B cell (primary cell): ENCODE measurements around the gene ANKRD52. TPM values are rescaled to one million over a fixed set of nuclear protein-coding genes. Genes with fewer than 3 reads are reported as not detected.
A peak's percentile ranks its signal among the peaks of the same experiment; 100 is the strongest.

ENCODE experiments used
- ATAC-seq: fragments of 200-7000 bp; cut with Tn5 transposase; one replicate; pipeline ENCODE4 v1.10.0; 2021; ENCODE audit warnings: low read depth, mild to moderate bottlenecking, moderate number of reproducible peaks, moderate library complexity
- CTCF ChIA-PET: fragments of 350-600 bp; sonication (Branson Sonifier 250); formaldehyde crosslinking; loops from one replicate; lab custom pipeline; 2021; ENCODE audit warnings: antibody characterized with exemption, inconsistent platforms; lab: Charles Lee
- POLR2A ChIA-PET: fragments of 350-600 bp; sonication (Branson Sonifier 250); formaldehyde crosslinking; loops from one replicate; lab custom pipeline; 2021; ENCODE audit warnings: antibody characterized with exemption; lab: Charles Lee
- DNase-seq: peaks from one replicate; pipeline ENCODE4 v3.0.0; 2013
- H2AFZ ChIP-seq: 2 replicates; pipeline ENCODE4 v1.6.1; 2012; ENCODE audit warnings: mild to moderate bottlenecking, low read depth, low read length; ENCODE audit not compliant: insufficient read depth, poor library complexity, severe bottlenecking
- H3K27ac ChIP-seq, 2 donors: 1 replicate in 1 of 2; 2 replicates in 1 of 2; pipeline ENCODE4 v1.5.1; 2012 to 2013; ENCODE audit warnings: low read length in 2 of 2, mild to moderate bottlenecking in 2 of 2, moderate library complexity in 1 of 2
- H3K27me3 ChIP-seq, 4 experiments: fragments of 200-600 bp in 1 of 4; sonication (generic) in 1 of 4; replicated peaks in 1 of 4; 1 replicate in 2 of 4; 2 replicates in 2 of 4; pipeline versions ENCODE4 v1.6.1 to v1.7.0; 2013 to 2016; ENCODE audit warnings: low read length in 3 of 4, mild to moderate bottlenecking in 2 of 4, mixed read lengths in 1 of 4, moderate library complexity in 1 of 4; ENCODE audit not compliant: insufficient read depth in 4 of 4, control insufficient read depth in 3 of 4; ENCODE audit errors: control extremely low read depth in 1 of 4
- H3K36me3 ChIP-seq, 2 experiments: replicated peaks in 1 of 2; 1 replicate in 1 of 2; 2 replicates in 1 of 2; pipeline versions ENCODE4 v1.6.1 to v1.7.1; 2013; ENCODE audit warnings: low read length in 1 of 2; ENCODE audit not compliant: insufficient read depth in 2 of 2, control insufficient read depth in 1 of 2; ENCODE audit errors: control extremely low read depth in 1 of 2, extremely low read depth in 1 of 2
- H3K4me1 ChIP-seq, 2 donors: fragments of 200-600 bp in 1 of 2; sonication (generic) in 1 of 2; 1 replicate in 1 of 2; 2 replicates in 1 of 2; pipeline versions ENCODE4 v1.5.1 to v1.6.1; 2013 to 2017; ENCODE audit warnings: low read length in 2 of 2; ENCODE audit not compliant: control insufficient read depth in 2 of 2, insufficient read depth in 2 of 2
- H3K4me2 ChIP-seq: replicated peaks from 2 replicates; pipeline ENCODE3; 2012; ENCODE audit warnings: mild to moderate bottlenecking, low read depth, low read length; ENCODE audit not compliant: poor library complexity, severe bottlenecking
- H3K4me3 ChIP-seq, 5 experiments: fragments of 200-600 bp in 1 of 5; sonication (generic) in 1 of 5; 1 replicate in 3 of 5; 2 replicates in 2 of 5; pipeline versions ENCODE4 v1.5.1 to v1.7.0; 2011 to 2016; ENCODE audit warnings: low read length in 4 of 5, mild to moderate bottlenecking in 4 of 5, low read depth in 2 of 5, control low read depth in 1 of 5, moderate library complexity in 1 of 5; ENCODE audit not compliant: insufficient read depth in 1 of 5; ENCODE audit errors: control extremely low read depth in 1 of 5, extremely low read depth in 1 of 5
- H3K79me2 ChIP-seq: fragments of 200-600 bp; sonication (generic); one replicate; pipeline ENCODE4 v1.6.0; 2016; ENCODE audit warnings: low read length; ENCODE audit not compliant: control insufficient read depth, insufficient read depth
- H3K9ac ChIP-seq: fragments of 200-600 bp; sonication (generic); 2 replicates; pipeline ENCODE4 v1.6.1; 2017; ENCODE audit warnings: mild to moderate bottlenecking, low read length, moderate library complexity
- H3K9me3 ChIP-seq, 3 donors: one replicate each; pipeline versions ENCODE4 v1.6.1 to v1.7.1; 2013; ENCODE audit warnings: low read length in 2 of 3; ENCODE audit not compliant: control insufficient read depth in 2 of 3, insufficient read depth in 1 of 3; ENCODE audit errors: control extremely low read depth in 1 of 3
- H4K20me1 ChIP-seq: 2 replicates; pipeline ENCODE4 v1.6.0; 2012; ENCODE audit warnings: mild to moderate bottlenecking, low read length; ENCODE audit not compliant: insufficient read depth, control insufficient read depth, poor library complexity, severe bottlenecking
- H3K27ac Mint-ChIP-seq: one replicate; pipeline ENCODE4 v1.8.0; 2021; ENCODE audit warnings: mixed read lengths
- H3K27me3 Mint-ChIP-seq: one replicate; pipeline ENCODE4 v1.8.0; 2021; ENCODE audit warnings: mixed read lengths
- H3K4me1 Mint-ChIP-seq: one replicate; pipeline ENCODE4 v1.8.0; 2021; ENCODE audit warnings: mixed read lengths
- H3K4me3 Mint-ChIP-seq: one replicate; pipeline ENCODE4 v1.8.0; 2021; ENCODE audit warnings: mixed read lengths
- H3K9me3 Mint-ChIP-seq: one replicate; pipeline ENCODE4 v1.8.0; 2022; ENCODE audit warnings: mixed read lengths; ENCODE audit not compliant: insufficient read depth
- CTCF ChIP-seq: fragments of 200-600 bp; IDR thresholded peaks from one replicate; pipeline ENCODE4 v1.8.0; 2022; ENCODE audit warnings: antibody characterized with exemption, mild to moderate bottlenecking
- EZH2 ChIP-seq: IDR thresholded peaks from 2 replicates; pipeline ENCODE4 v1.6.1; 2012; ENCODE audit warnings: borderline replicate concordance, low read depth, mild to moderate bottlenecking, moderate library complexity, low read length; ENCODE audit not compliant: insufficient read depth, poor library complexity, severe bottlenecking
- WGBS: methylation state at CpG from one replicate; pipeline ENCODE4 v1.1.5; 2013; ENCODE audit warnings: missing lambda C conversion rate; ENCODE audit not compliant: insufficient coverage; 5-methylcytosine and 5-hydroxymethylcytosine counted together
- intact Hi-C: fragments of 100-400 bp; cut with micrococcal nuclease; formaldehyde crosslinking; loops from one replicate; pipeline ENCODE4 v1.10.0; 2022
- polyA plus RNA-seq: library from polyadenylated mRNA; depleted of rRNA; stranded (reverse); fragments of >200 nt; gene quantifications from 2 replicates; pipeline ENCODE4 v1.2.3, GENCODE V29; 2012
- total RNA-seq, 2 donors: library from RNA; stranded (reverse); fragments of 120-200 nt in 1 of 2; gene quantifications; 1 replicate in 1 of 2; 2 replicates in 1 of 2; pipeline versions ENCODE4 v1.2.3 to v1.2.4, GENCODE V29; 2013 to 2022

ANKRD52 gene
- total and polyA plus RNA-seq, 2 donors (not counting 1 experiment from before 2014, with no cell fraction given), result 17.9 to 46.5 TPM

- peak; percentile 41 for TF ChIP-seq CTCF
- TF ChIP-seq EZH2, result no peak
- Histone ChIP-seq H3K27ac (peak overlapping the region; percentile 75 to 86), H2AFZ (peak overlapping the region; percentile 97), H3K9ac (peak overlapping the region; percentile 92), H3K4me3 (peak overlapping the region; percentile 22 to 89 (median 85)), H3K79me2 (peaks cover 29% of the 10 kb centered on the region), H3K36me3 (peaks cover 0 to 13% of the 10 kb centered on the region in 2 experiments), H3K4me1 (peaks cover 19 to 34% of the 10 kb centered on the region in 2 donors), H3K9me3 (no peaks in the 10 kb centered on the region), H3K27me3 (no peaks in the 10 kb centered on the region), H3K4me2 (peak overlapping the region; percentile 99), H4K20me1 (no peaks in the 10 kb centered on the region)
- intact Hi-C loops, result loop anchor here (1.0 to 10.0 kb wide), 8 partner anchors 32 to 278 kb away; partner anchors contain the start of genes CNPY2, MYL6, RPS26 and SPRYD4
- Mint-ChIP-seq H3K27ac (peak overlapping the region; percentile 97), H3K27me3 (no peaks in the 10 kb centered on the region), H3K9me3 (no peaks in the 10 kb centered on the region), H3K4me3 (peak overlapping the region; percentile 98), H3K4me1 (peaks cover 49% of the 10 kb centered on the region)
- ATAC-seq (peak; percentile 18), DNase-seq (peak; percentile 86)
- POLR2A ChIA-PET, result interaction anchor here (0.6 to 3.2 kb wide), 23 partner anchors 18 to 298 kb away, joined by 3 to 35 read pairs (median 6); partner anchors contain the start of genes COQ10A, CS, ESYT1 and GLS2
- CTCF ChIA-PET, result interaction anchor here (0.5 to 6.7 kb wide), 46 partner anchors 9 to 497 kb away, joined by 3 to 247 read pairs (median 5); partner anchors contain the start of genes ANKRD52, COQ10A, ESYT1 and MYL6B
- 1% methylated on average over 22 of the region's 42 CpGs for WGBS
These were observed 68.1 kb downstream of the ANKRD52 start for GRCh38 chr12:56189918-56190694.
